Measurements from ENCODE around the gene RAPGEF4. TPM values are rescaled to one million over a fixed set of nuclear protein-coding genes. Genes with fewer than 3 reads are reported as not detected.

Gene RAPGEF4
- polyA plus RNA-seq, 1 donor, result 9.4 TPM

GRCh38 chr2:172977270-172978062 is 241.8 kb downstream of the RAPGEF4 start:
- no peak overlapping the region for H3K4me3 ChIP-seq (ENCODE audit: low read length)
- H3K4me1 ChIP-seq (ENCODE audit: control insufficient read depth, insufficient read depth, low read length), result no peaks in the 10 kb centered on the region
- no peaks in the 10 kb centered on the region for H3K9me3 ChIP-seq (ENCODE audit: control insufficient read depth, low read depth, low read length)
- H3K36me3 ChIP-seq (ENCODE audit: control insufficient read depth, insufficient read depth, low read length), result no peaks in the 10 kb centered on the region
- WGBS (ENCODE audit: insufficient coverage, low lambda C conversion rate), result no CpG with 5 or more reads among the region's 7 CpGs
- no peak for DNase-seq
- H3K27ac ChIP-seq (ENCODE audit: low read length), result no peak overlapping the region
- no peaks in the 10 kb centered on the region for H3K27me3 ChIP-seq (ENCODE audit: control insufficient read depth, insufficient read depth, low read length)

- no CpG with 5 or more reads among the region's 2 CpGs for WGBS (ENCODE audit: insufficient coverage, low lambda C conversion rate)
- Histone ChIP-seq H3K27me3 (ENCODE audit: control insufficient read depth, insufficient read depth, low read length) (no peaks in the 10 kb centered on the region), H3K4me3 (ENCODE audit: low read length) (no peak overlapping the region), H3K36me3 (ENCODE audit: control insufficient read depth, insufficient read depth, low read length) (no peaks in the 10 kb centered on the region), H3K4me1 (ENCODE audit: control insufficient read depth, insufficient read depth, low read length) (no peaks in the 10 kb centered on the region), H3K27ac (ENCODE audit: low read length) (no peak overlapping the region), H3K9me3 (ENCODE audit: control insufficient read depth, low read depth, low read length) (no peaks in the 10 kb centered on the region)
- DNase-seq, result no peak
Measured at GRCh38 chr2:172978063-172978383, 242.4 kb downstream of the RAPGEF4 start.

GRCh38 chr2:172985139-172985892 is 249.7 kb downstream of the RAPGEF4 start:
- H3K4me1 ChIP-seq (ENCODE audit: control insufficient read depth, insufficient read depth, low read length), result no peaks in the 10 kb centered on the region
- DNase-seq, result no peak
- H3K36me3 ChIP-seq (ENCODE audit: control insufficient read depth, insufficient read depth, low read length), result no peaks in the 10 kb centered on the region
- no peak overlapping the region for H3K4me3 ChIP-seq (ENCODE audit: low read length)
- H3K9me3 ChIP-seq (ENCODE audit: control insufficient read depth, low read depth, low read length), result no peaks in the 10 kb centered on the region
- no peak overlapping the region for H3K27ac ChIP-seq (ENCODE audit: low read length)
- no CpG with 5 or more reads among the region's 12 CpGs for WGBS (ENCODE audit: insufficient coverage, low lambda C conversion rate)
- H3K27me3 ChIP-seq (ENCODE audit: control insufficient read depth, insufficient read depth, low read length), result no peaks in the 10 kb centered on the region

GRCh38 chr2:172986040-172986439 is 250.4 kb downstream of the RAPGEF4 start:
- DNase-seq, result no peak
- no CpG with 5 or more reads among the region's 2 CpGs for WGBS (ENCODE audit: insufficient coverage, low lambda C conversion rate)
- no peaks in the 10 kb centered on the region for H3K27me3 ChIP-seq (ENCODE audit: control insufficient read depth, insufficient read depth, low read length)
- H3K4me1 ChIP-seq (ENCODE audit: control insufficient read depth, insufficient read depth, low read length), result no peaks in the 10 kb centered on the region
- no peak overlapping the region for H3K4me3 ChIP-seq (ENCODE audit: low read length)
- no peaks in the 10 kb centered on the region for H3K36me3 ChIP-seq (ENCODE audit: control insufficient read depth, insufficient read depth, low read length)
- H3K27ac ChIP-seq (ENCODE audit: low read length), result no peak overlapping the region
- H3K9me3 ChIP-seq (ENCODE audit: control insufficient read depth, low read depth, low read length), result no peaks in the 10 kb centered on the region

- H3K36me3 ChIP-seq (ENCODE audit: control insufficient read depth, insufficient read depth, low read length), result no peaks in the 10 kb centered on the region
- no peak for DNase-seq
- no peaks in the 10 kb centered on the region for H3K4me1 ChIP-seq (ENCODE audit: control insufficient read depth, insufficient read depth, low read length)
- no peak overlapping the region for H3K4me3 ChIP-seq (ENCODE audit: low read length)
- WGBS (ENCODE audit: insufficient coverage, low lambda C conversion rate), result no CpG with 5 or more reads among the region's 7 CpGs
- H3K9me3 ChIP-seq (ENCODE audit: control insufficient read depth, low read depth, low read length), result no peaks in the 10 kb centered on the region
- no peak overlapping the region for H3K27ac ChIP-seq (ENCODE audit: low read length)
- no peaks in the 10 kb centered on the region for H3K27me3 ChIP-seq (ENCODE audit: control insufficient read depth, insufficient read depth, low read length)
Measured at GRCh38 chr2:172988728-172989127, 253.1 kb downstream of the RAPGEF4 start.

- WGBS (ENCODE audit: insufficient coverage, low lambda C conversion rate), result no CpG with 5 or more reads among the region's 7 CpGs
- no peak for DNase-seq
- Histone ChIP-seq H3K36me3 (ENCODE audit: control insufficient read depth, insufficient read depth, low read length) (no peaks in the 10 kb centered on the region), H3K4me1 (ENCODE audit: control insufficient read depth, insufficient read depth, low read length) (no peaks in the 10 kb centered on the region), H3K27ac (ENCODE audit: low read length) (no peak overlapping the region), H3K27me3 (ENCODE audit: control insufficient read depth, insufficient read depth, low read length) (no peaks in the 10 kb centered on the region), H3K9me3 (ENCODE audit: control insufficient read depth, low read depth, low read length) (no peaks in the 10 kb centered on the region), H3K4me3 (ENCODE audit: low read length) (no peak overlapping the region)
Measured at GRCh38 chr2:172991031-172991430, 255.4 kb downstream of the RAPGEF4 start.

GRCh38 chr2:172993139-172993538 is 257.5 kb downstream of the RAPGEF4 start:
- 100% methylated on average over 2 of the region's 4 CpGs for WGBS (ENCODE audit: insufficient coverage, low lambda C conversion rate)
- no peaks in the 10 kb centered on the region for H3K36me3 ChIP-seq (ENCODE audit: control insufficient read depth, insufficient read depth, low read length)
- H3K9me3 ChIP-seq (ENCODE audit: control insufficient read depth, low read depth, low read length), result no peaks in the 10 kb centered on the region
- no peaks in the 10 kb centered on the region for H3K4me1 ChIP-seq (ENCODE audit: control insufficient read depth, insufficient read depth, low read length)
- DNase-seq, result no peak
- H3K27ac ChIP-seq (ENCODE audit: low read length), result no peak overlapping the region
- no peaks in the 10 kb centered on the region for H3K27me3 ChIP-seq (ENCODE audit: control insufficient read depth, insufficient read depth, low read length)
- H3K4me3 ChIP-seq (ENCODE audit: low read length), result no peak overlapping the region

GRCh38 chr2:172993931-172994717 is 258.5 kb downstream of the RAPGEF4 start:
- Histone ChIP-seq H3K4me3 (ENCODE audit: low read length) (no peak overlapping the region), H3K27me3 (ENCODE audit: control insufficient read depth, insufficient read depth, low read length) (no peaks in the 10 kb centered on the region), H3K27ac (ENCODE audit: low read length) (no peak overlapping the region), H3K4me1 (ENCODE audit: control insufficient read depth, insufficient read depth, low read length) (no peaks in the 10 kb centered on the region), H3K36me3 (ENCODE audit: control insufficient read depth, insufficient read depth, low read length) (no peaks in the 10 kb centered on the region), H3K9me3 (ENCODE audit: control insufficient read depth, low read depth, low read length) (no peaks in the 10 kb centered on the region)
- 40% methylated on average over 1 of the region's 11 CpGs for WGBS (ENCODE audit: insufficient coverage, low lambda C conversion rate)
- no peak for DNase-seq

- Histone ChIP-seq H3K36me3 (ENCODE audit: control insufficient read depth, insufficient read depth, low read length) (no peaks in the 10 kb centered on the region), H3K27me3 (ENCODE audit: control insufficient read depth, insufficient read depth, low read length) (no peaks in the 10 kb centered on the region), H3K9me3 (ENCODE audit: control insufficient read depth, low read depth, low read length) (no peaks in the 10 kb centered on the region), H3K4me3 (ENCODE audit: low read length) (no peak overlapping the region), H3K27ac (ENCODE audit: low read length) (no peak overlapping the region), H3K4me1 (ENCODE audit: control insufficient read depth, insufficient read depth, low read length) (no peaks in the 10 kb centered on the region)
- no CpG with 5 or more reads among the region's 2 CpGs for whole genome bisulfite sequencing (ENCODE audit: insufficient coverage, low lambda C conversion rate)
- no peak for DNase-seq
Measured at GRCh38 chr2:172994864-172995263, 259.2 kb downstream of the RAPGEF4 start.
